Gastrocnemius medialis (tissue), 4 donors: ENCODE data around the gene CITED4.

Experiments used
- CTCF ChIP-seq, 5 experiments: fragments of 450-650 bp in 3 of 5; fragments of 200-600 bp in 2 of 5; sonication (generic) in 2 of 5; IDR thresholded peaks in 4 of 5; conservative IDR thresholded peaks in 1 of 5; 1 replicate in 4 of 5; 2 replicates in 1 of 5; pipeline ENCODE4 v1.5.1; 2016 to 2019; ENCODE audit warnings: antibody characterized with exemption in 5 of 5, mild to moderate bottlenecking in 3 of 5, moderate library complexity in 3 of 5
- POLR2A ChIP-seq, 2 donors: fragments of 450-650 bp; IDR thresholded peaks; one replicate each; pipeline ENCODE4 v1.6.1; 2017; ENCODE audit warnings: antibody characterized with exemption in 2 of 2, mild to moderate bottlenecking in 2 of 2, moderate library complexity in 2 of 2

GRCh38 chr1:40903106-40903505 is 40.9 kb upstream of the CITED4 start:
- no peak for TF ChIP-seq CTCF (IDR thresholded peaks at IDR 0.05 in 4 of 5, conservative IDR thresholded peaks at IDR 0.05 in 1 of 5)
- TF ChIP-seq POLR2A (IDR thresholded peaks at IDR 0.05) = no peak
